Measurements from ENCODE around the gene TCP1. TPM values are rescaled to one million over a fixed set of nuclear protein-coding genes. Genes with fewer than 3 reads are reported as not detected.

Gene TCP1
- total and polyA plus RNA-seq, 2 donors from 2014 or later = 121 to 130 TPM

DNA sequence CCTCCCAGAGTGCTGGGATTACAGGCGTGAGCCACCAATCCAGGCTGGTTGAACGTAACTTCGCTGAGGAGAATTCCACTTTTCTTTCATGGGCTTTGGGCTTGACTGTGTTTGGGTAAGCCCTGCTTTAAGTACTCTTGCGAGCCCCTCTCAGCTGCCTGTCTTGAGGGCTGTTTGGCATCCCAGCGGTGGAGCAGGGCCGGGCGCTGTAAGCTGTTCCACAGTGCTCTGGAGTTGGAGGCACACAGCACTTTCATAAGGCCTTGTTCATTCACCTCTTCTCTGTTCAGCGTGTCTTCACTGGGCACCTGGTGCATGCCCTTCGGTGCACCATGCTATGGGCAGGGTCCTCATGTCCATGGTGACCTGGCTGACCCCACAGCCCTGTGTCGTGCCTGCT is 32.3 kb upstream of the TCP1 start:
- Histone ChIP-seq H3K4me1 (ENCODE audit: control insufficient read depth in 2 of 3, insufficient read depth in 2 of 3, low read depth in 1 of 3, low read length in 3 of 3) (no peaks in the 10 kb centered on the region), H3K4me3 (ENCODE audit: low read length in 3 of 3) (no peak overlapping the region), H3K9me3 (ENCODE audit: control insufficient read depth in 2 of 3, insufficient read depth in 1 of 3, low read length in 3 of 3) (no peaks in the 10 kb centered on the region), H3K27me3 (ENCODE audit: control insufficient read depth, insufficient read depth, low read length) (no peaks in the 10 kb centered on the region), H3K9ac (ENCODE audit: low read length in 3 of 3) (no peak overlapping the region), H3K27ac (ENCODE audit: low read depth in 2 of 2, low read length in 2 of 2) (no peak overlapping the region), H3K36me3 (ENCODE audit: control insufficient read depth in 2 of 3, insufficient read depth in 3 of 3, low read length in 3 of 3) (no peaks in the 10 kb centered on the region)
- TF ChIP-seq, protein P1, sequence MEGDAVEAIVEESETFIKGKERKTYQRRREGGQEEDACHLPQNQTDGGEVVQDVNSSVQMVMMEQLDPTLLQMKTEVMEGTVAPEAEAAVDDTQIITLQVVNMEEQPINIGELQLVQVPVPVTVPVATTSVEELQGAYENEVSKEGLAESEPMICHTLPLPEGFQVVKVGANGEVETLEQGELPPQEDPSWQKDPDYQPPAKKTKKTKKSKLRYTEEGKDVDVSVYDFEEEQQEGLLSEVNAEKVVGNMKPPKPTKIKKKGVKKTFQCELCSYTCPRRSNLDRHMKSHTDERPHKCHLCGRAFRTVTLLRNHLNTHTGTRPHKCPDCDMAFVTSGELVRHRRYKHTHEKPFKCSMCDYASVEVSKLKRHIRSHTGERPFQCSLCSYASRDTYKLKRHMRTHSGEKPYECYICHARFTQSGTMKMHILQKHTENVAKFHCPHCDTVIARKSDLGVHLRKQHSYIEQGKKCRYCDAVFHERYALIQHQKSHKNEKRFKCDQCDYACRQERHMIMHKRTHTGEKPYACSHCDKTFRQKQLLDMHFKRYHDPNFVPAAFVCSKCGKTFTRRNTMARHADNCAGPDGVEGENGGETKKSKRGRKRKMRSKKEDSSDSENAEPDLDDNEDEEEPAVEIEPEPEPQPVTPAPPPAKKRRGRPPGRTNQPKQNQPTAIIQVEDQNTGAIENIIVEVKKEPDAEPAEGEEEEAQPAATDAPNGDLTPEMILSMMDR (IDR thresholded peaks at IDR 0.05; ENCODE audit: borderline replicate concordance, extremely low read depth, insufficient read depth) = no peak
- no peak for DNase-seq
- intact Hi-C loops (cut with DNase I) = no loop called here
- no peak for FAIRE-seq

DNA sequence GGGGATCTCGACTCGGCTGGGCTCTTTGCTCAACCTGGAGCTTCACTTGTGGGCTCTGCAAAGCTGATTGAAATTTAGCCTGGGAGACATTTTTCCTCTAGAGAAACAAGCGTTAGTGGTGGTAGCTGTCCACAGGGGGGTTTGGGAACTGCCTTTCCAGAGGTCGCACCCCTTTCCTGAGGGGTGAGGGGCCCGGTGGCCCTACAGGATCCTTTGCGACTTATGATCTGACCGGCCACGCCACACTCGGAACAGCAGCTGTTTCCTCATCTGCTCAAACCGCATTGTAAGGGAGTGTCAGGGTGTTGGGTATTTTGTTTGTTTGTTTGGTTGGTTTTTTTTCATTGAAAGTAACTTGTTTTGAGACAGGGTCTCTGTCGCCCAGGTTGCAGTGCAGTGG is 31.7 kb upstream of the TCP1 start:
- Histone ChIP-seq H3K27ac (ENCODE audit: low read depth in 2 of 2, low read length in 2 of 2) (no peak overlapping the region), H3K36me3 (ENCODE audit: control insufficient read depth in 2 of 3, insufficient read depth in 3 of 3, low read length in 3 of 3) (no peaks in the 10 kb centered on the region), H3K4me1 (ENCODE audit: control insufficient read depth in 2 of 3, insufficient read depth in 2 of 3, low read depth in 1 of 3, low read length in 3 of 3) (no peaks in the 10 kb centered on the region), H3K9me3 (ENCODE audit: control insufficient read depth in 2 of 3, insufficient read depth in 1 of 3, low read length in 3 of 3) (no peaks in the 10 kb centered on the region), H3K27me3 (ENCODE audit: control insufficient read depth, insufficient read depth, low read length) (no peaks in the 10 kb centered on the region), H3K9ac (ENCODE audit: low read length in 3 of 3) (no peak overlapping the region), H3K4me3 (ENCODE audit: low read length in 3 of 3) (no peak overlapping the region)
- intact Hi-C loops (cut with DNase I) = no loop called here
- no peak for FAIRE-seq
- DNase-seq = no peak
- TF ChIP-seq, protein P1 (IDR thresholded peaks at IDR 0.05; ENCODE audit: borderline replicate concordance, extremely low read depth, insufficient read depth) = no peak

DNA sequence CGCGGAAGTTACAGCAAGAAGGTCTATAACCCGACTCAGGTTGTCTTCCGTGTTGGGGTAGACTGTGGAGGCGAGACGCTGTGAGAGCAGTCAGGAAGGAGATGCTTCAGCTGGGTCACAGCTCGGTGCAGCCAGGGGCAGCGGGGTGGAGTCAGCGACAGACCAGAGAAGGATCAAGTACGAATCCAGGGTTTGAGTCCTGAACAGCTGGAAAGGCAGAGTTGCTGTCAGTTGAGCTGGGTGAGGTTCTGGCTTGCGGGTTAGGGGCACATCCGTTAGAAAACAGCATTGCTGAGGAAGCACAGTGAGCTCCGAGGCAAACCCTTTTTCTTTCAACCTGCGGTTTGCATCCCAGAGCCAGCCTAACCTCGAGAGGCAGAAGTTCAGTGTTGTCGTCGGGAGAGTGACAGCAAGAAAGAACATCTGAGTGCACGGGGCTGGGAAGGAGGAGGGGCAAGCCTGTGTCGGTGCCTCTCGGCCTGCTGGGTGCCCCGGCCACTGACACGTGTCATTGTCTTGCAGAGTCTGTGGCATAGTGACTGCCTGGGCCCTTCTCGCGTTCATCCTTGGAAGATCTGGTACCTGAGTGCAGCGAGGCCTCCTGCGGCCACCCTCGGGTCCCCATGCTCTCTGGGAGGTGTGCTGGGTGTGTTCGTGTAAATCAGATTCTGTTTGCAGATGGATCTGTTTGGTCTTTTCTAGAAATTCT is 30.7 kb upstream of the TCP1 start:
- FAIRE-seq (no peak), DNase-seq (peak in 1 of 5 donors; percentile 12)
- H3K9me3 ChIP-seq (ENCODE audit: control insufficient read depth in 2 of 3, insufficient read depth in 1 of 3, low read length in 3 of 3) = no peaks in the 10 kb centered on the region
- H3K36me3 ChIP-seq (ENCODE audit: control insufficient read depth in 2 of 3, insufficient read depth in 3 of 3, low read length in 3 of 3) = no peaks in the 10 kb centered on the region
- no peak overlapping the region for H3K27ac ChIP-seq (ENCODE audit: low read depth in 2 of 2, low read length in 2 of 2)
- intact Hi-C loops (cut with DNase I) = no loop called here
- TF ChIP-seq, protein P1 (IDR thresholded peaks at IDR 0.05; ENCODE audit: borderline replicate concordance, extremely low read depth, insufficient read depth) = no peak
- no peak overlapping the region for H3K4me3 ChIP-seq (ENCODE audit: low read length in 3 of 3)
- H3K4me1 ChIP-seq (ENCODE audit: control insufficient read depth in 2 of 3, insufficient read depth in 2 of 3, low read depth in 1 of 3, low read length in 3 of 3) = no peaks in the 10 kb centered on the region
- no peaks in the 10 kb centered on the region for H3K27me3 ChIP-seq (ENCODE audit: control insufficient read depth, insufficient read depth, low read length)
- H3K9ac ChIP-seq (ENCODE audit: low read length in 3 of 3) = no peak overlapping the region

DNA sequence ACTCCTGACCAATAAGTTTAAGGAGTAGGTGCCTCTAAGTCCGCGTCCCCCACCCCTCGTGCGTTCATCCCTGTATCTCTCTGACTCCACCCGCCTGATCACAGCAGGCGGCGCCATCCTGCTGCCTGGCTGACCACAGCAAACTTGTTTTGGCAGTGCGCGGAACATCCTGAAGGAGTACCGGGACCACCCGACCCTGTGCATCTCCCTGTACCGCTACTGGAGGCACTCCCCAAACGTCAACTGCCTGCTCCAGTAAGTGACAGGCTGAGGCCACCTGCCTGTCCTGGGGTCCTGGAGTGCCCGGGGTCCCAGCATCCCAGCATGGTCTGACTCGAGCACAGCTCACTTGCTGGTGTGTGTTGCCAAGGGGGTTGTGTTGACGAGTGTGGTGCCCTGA is 29.7 kb upstream of the TCP1 start:
- no peaks in the 10 kb centered on the region for H3K4me1 ChIP-seq (ENCODE audit: control insufficient read depth in 2 of 3, insufficient read depth in 2 of 3, low read depth in 1 of 3, low read length in 3 of 3)
- TF ChIP-seq, protein P1 (IDR thresholded peaks at IDR 0.05; ENCODE audit: borderline replicate concordance, extremely low read depth, insufficient read depth) = no peak
- intact Hi-C loops (cut with DNase I) = no loop called here
- H3K9me3 ChIP-seq (ENCODE audit: control insufficient read depth in 2 of 3, insufficient read depth in 1 of 3, low read length in 3 of 3) = no peaks in the 10 kb centered on the region
- FAIRE-seq (no peak), DNase-seq (no peak)
- H3K36me3 ChIP-seq (ENCODE audit: control insufficient read depth in 2 of 3, insufficient read depth in 3 of 3, low read length in 3 of 3) = no peaks in the 10 kb centered on the region
- no peak overlapping the region for H3K27ac ChIP-seq (ENCODE audit: low read depth in 2 of 2, low read length in 2 of 2)
- no peak overlapping the region for H3K4me3 ChIP-seq (ENCODE audit: low read length in 3 of 3)
- H3K27me3 ChIP-seq (ENCODE audit: control insufficient read depth, insufficient read depth, low read length) = no peaks in the 10 kb centered on the region
- no peak overlapping the region for H3K9ac ChIP-seq (ENCODE audit: low read length in 3 of 3)
